ENCODE measurements around the gene CEP164. TPM values are rescaled to one million over a fixed set of nuclear protein-coding genes. Genes with fewer than 3 reads are reported as not detected.

The CEP164 gene
- total and polyA plus RNA-seq, 7 donors, result 2.0 to 12.4 (median 5.7) TPM

GRCh38 chr11:117412176-117412575 is 84.5 kb downstream of the CEP164 start:
- WGBS, 3 donors, result 81 to 94% (median 83%) methylated on average over 10 of the region's 10 CpGs
- Histone ChIP-seq H3K27me3 (ENCODE audit: insufficient read depth in 3 of 3, low read length in 2 of 3) (no peaks in the 10 kb centered on the region), H3K4me3 (no peak overlapping the region), H3K9me3 (no peaks in the 10 kb centered on the region), H3K27ac (no peak overlapping the region), H3K4me1 (no peaks in the 10 kb centered on the region), H3K36me3 (ENCODE audit: insufficient read depth in 1 of 2, low read depth in 1 of 2) (peaks cover 0 to 26% of the 10 kb centered on the region in 2 donors)
- TF ChIP-seq CTCF (IDR thresholded peaks at IDR 0.05), result no peak
- DNase-seq, result no peak
- no peak for ATAC-seq
- intact Hi-C loops (cut with DNase I), result no loop called here

- 86 to 94% (median 88%) methylated on average over 8 of the region's 8 CpGs for WGBS, 3 donors
- Histone ChIP-seq H3K27ac (no peak overlapping the region), H3K4me1 (no peaks in the 10 kb centered on the region), H3K36me3 (ENCODE audit: insufficient read depth in 1 of 2, low read depth in 1 of 2) (peaks cover 0 to 23% of the 10 kb centered on the region in 2 donors), H3K27me3 (ENCODE audit: insufficient read depth in 3 of 3, low read length in 2 of 3) (no peaks in the 10 kb centered on the region), H3K4me3 (no peak overlapping the region), H3K9me3 (no peaks in the 10 kb centered on the region)
- TF ChIP-seq CTCF (IDR thresholded peaks at IDR 0.05), result no peak
- no peak for ATAC-seq
- no peak for DNase-seq
- intact Hi-C loops (cut with DNase I), result no loop called here
Observed at GRCh38 chr11:117412653-117413275, 85.1 kb downstream of the CEP164 start.

GRCh38 chr11:117413616-117414015 is 86.0 kb downstream of the CEP164 start:
- no peak overlapping the region for H3K27ac ChIP-seq
- no peak for TF ChIP-seq CTCF (IDR thresholded peaks at IDR 0.05)
- H3K27me3 ChIP-seq (ENCODE audit: insufficient read depth in 3 of 3, low read length in 2 of 3), result no peaks in the 10 kb centered on the region
- intact Hi-C loops (cut with DNase I), result no loop called here
- no peaks in the 10 kb centered on the region for H3K9me3 ChIP-seq
- peaks cover 0 to 15% of the 10 kb centered on the region in 2 donors for H3K36me3 ChIP-seq (ENCODE audit: insufficient read depth in 1 of 2, low read depth in 1 of 2)
- DNase-seq (no peak), ATAC-seq (no peak)
- no peaks in the 10 kb centered on the region for H3K4me1 ChIP-seq
- WGBS, 3 donors, result 96 to 98% (median 97%) methylated on average over 7 of the region's 7 CpGs
- H3K4me3 ChIP-seq, result no peak overlapping the region

- WGBS, 3 donors, result 90 to 94% (median 90%) methylated on average over 6 of the region's 6 CpGs
- Histone ChIP-seq H3K4me3 (no peak overlapping the region), H3K36me3 (ENCODE audit: insufficient read depth in 1 of 2, low read depth in 1 of 2) (peaks cover 0 to 5% of the 10 kb centered on the region in 2 donors), H3K27ac (no peak overlapping the region), H3K4me1 (no peaks in the 10 kb centered on the region), H3K27me3 (ENCODE audit: insufficient read depth in 3 of 3, low read length in 2 of 3) (no peaks in the 10 kb centered on the region), H3K9me3 (no peaks in the 10 kb centered on the region)
- no peak for DNase-seq
- no peak for ATAC-seq
- intact Hi-C loops (cut with DNase I), result no loop called here
- no peak for TF ChIP-seq CTCF (IDR thresholded peaks at IDR 0.05)
Observed at GRCh38 chr11:117414724-117415123, 87.1 kb downstream of the CEP164 start.

GRCh38 chr11:117415358-117415896 is 87.8 kb downstream of the CEP164 start:
- DNase-seq (no peak), ATAC-seq (no peak)
- H3K4me3 ChIP-seq, result no peak overlapping the region
- H3K36me3 ChIP-seq (ENCODE audit: insufficient read depth in 1 of 2, low read depth in 1 of 2), result peaks cover 0 to 5% of the 10 kb centered on the region in 2 donors
- H3K27me3 ChIP-seq (ENCODE audit: insufficient read depth in 3 of 3, low read length in 2 of 3), result no peaks in the 10 kb centered on the region
- H3K4me1 ChIP-seq, result no peaks in the 10 kb centered on the region
- TF ChIP-seq CTCF (IDR thresholded peaks at IDR 0.05), result no peak
- no peak overlapping the region for H3K27ac ChIP-seq
- intact Hi-C loops (cut with DNase I), result no loop called here
- H3K9me3 ChIP-seq, result no peaks in the 10 kb centered on the region
- WGBS, 3 donors, result 81 to 85% (median 82%) methylated on average over 8 of the region's 8 CpGs
